Retinal pigment epithelial cell (primary cell): Measurements from ENCODE around the gene AIPL1.
"Not testable (repeated sequence)": the region's sequence is repeated elsewhere in the genome, so short reads cannot be mapped to it uniquely, and the experiment has no call there.

Source experiments
- DNase-seq: peaks from one replicate; pipeline ENCODE4 v3.0.0-alpha.2; 2010; ENCODE audit warnings: low read depth
- H3K4me3 ChIP-seq: 2 replicates; pipeline ENCODE4 v1.5.1; 2011; ENCODE audit warnings: mild to moderate bottlenecking, low read length, control low read depth, moderate library complexity
- CTCF ChIP-seq: conservative IDR thresholded peaks from 2 replicates; pipeline ENCODE4 v1.5.1; 2011; ENCODE audit warnings: low read depth, low read length, control low read depth, inconsistent platforms

The AIPL1 gene

DNA sequence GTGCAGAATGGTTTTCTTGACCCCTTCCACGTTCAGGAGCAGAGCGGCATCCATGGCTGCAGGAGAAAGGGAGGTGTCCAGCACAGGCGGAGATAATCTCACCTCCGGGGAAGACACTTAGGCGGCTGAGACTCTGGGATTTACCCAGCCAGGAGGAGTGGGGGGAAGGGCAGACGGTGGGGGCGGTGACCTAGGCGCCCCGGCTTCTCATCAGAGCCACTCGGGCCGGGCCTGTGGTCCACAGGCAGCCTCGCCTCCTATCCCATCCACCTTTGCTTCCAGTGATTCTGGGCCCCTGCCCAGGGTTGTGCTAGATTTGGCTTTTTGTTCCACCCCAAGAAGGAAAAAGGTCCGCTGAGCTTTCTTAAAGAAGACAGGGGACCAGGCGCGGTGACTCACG, at the start of gene AIPL1:
TSS of gene AIPL1 (minus strand) at position 71 of the 400 bp plus-strand sequence. CDS start at position 54, 17 bp downstream.
- no peak within 1 kb of the TSS for H3K4me3 ChIP-seq
- TF ChIP-seq CTCF: no peak
- DNase-seq: no peak

DNA sequence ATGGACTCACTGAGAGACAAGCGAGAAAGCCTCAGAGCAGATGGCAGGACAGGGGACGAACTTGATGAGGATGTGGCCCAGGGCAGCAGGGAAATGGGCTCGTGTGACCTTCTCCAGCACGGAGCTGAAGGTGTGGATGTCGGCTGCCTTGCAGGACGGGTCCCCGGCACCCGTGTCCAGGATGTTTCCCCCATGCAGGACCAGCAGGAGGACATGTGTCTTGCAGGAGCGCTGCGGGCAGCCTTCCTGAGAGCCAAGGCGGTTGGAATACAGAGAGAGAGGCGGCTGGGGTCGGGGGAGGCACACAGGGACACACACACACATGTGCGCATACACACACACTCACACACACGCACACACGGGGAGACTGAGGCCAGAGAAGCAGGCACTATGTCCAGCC, 48.6 kb upstream of the AIPL1 start:
- DNase-seq: no peak
- no peak overlapping the region for H3K4me3 ChIP-seq
- TF ChIP-seq CTCF: no peak

DNA sequence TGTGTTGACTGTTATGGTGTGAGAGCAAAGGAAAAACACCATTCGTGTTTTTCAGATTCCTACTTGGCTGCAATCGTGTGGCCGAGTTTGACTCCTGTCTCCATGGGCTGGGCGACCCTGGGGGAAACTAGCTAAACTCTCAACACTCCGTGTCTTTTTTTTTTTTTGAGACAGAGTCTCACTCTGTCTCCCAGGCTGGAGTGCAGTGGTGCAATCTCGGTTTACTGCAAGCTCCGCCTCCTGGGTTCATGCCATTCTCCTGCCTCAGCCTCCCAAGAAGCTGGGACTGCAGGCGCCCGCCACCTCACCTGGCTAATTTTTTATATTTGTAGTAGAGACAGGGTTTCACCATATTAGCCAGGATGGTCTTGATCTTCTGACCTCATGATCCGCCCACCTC, 47.9 kb upstream of the AIPL1 start:
- H3K4me3 ChIP-seq, DNase-seq: not testable (repeated sequence)

GRCh38 chr17:6482105-6482455, 47.2 kb upstream of the AIPL1 start:
- no peak for TF ChIP-seq CTCF
- DNase-seq: no peak
- no peak overlapping the region for H3K4me3 ChIP-seq

DNA sequence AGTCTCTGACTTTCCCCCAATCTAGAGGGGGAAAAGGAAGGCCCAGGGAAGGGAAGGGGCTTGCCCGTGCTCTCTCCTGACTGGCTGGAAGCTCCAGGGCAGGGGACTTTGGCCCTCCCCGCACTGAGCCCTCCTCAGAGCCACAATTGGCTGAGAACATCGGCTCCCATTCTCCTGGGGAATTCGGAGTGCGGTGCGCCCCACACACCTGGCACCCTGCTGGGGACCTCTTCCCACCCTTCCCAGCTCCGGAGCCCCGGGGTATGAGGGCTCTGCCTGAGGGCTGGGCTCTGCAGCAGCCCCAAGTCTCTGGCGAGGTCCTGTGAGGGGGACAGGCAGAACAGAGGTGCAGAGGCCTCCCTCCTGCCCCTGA, 45.4 kb upstream of the AIPL1 start:
- TF ChIP-seq CTCF: no peak
- H3K4me3 ChIP-seq: no peak overlapping the region
- no peak for DNase-seq

DNA sequence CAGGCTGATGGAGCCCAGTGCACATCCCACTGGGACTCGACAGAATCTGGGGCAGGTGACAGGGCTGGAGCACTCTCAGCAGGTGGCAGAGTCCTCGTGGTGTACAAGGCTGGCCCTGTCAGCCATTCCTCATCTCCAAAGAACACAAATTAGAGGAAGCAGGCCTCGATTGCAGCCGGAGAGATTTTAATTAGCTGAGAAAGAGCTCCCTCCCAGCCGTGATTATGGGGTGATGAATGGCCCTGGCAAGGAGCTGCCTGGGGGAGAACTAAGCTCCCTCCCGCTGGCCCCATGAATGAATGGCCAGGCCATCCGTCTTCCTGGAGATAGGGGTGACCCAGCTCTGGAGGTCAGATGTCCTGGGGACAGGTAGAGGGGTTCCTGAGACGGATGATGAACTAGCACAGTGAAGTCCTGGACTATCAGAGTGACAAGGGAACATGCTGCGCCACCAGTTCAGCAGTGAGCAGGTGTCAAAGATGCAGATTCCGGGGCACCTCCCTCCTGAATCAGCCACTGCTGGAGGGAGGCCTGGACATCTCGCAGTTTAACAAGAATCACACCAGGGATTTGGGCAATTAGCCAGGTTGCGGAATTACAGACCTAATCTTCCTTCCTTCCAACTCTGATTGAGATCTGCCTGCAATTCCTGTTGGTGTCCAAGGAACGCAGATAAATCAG, 44.8 kb upstream of the AIPL1 start:
- TF ChIP-seq CTCF: no peak
- H3K4me3 ChIP-seq: no peak overlapping the region
- no peak for DNase-seq

- H3K4me3 ChIP-seq: no peak overlapping the region
- DNase-seq: no peak
- no peak for TF ChIP-seq CTCF
These were observed 43.6 kb upstream of the AIPL1 start for GRCh38 chr17:6478486-6478885.
